Lung (tissue), 12 donors: Measurements from ENCODE around the gene UBQLN2. TPM values are rescaled to one million over a fixed set of nuclear protein-coding genes. Genes with fewer than 3 reads are reported as not detected.
"Not testable (repeated sequence)": the region's sequence is repeated elsewhere in the genome, so short reads cannot be mapped to it uniquely, and the experiment has no call there.

Source experiments
- ATAC-seq: fragments of 200-7000 bp; cut with Tn5 transposase; one replicate; pipeline ENCODE4 v1.9.1; 2020; ENCODE audit warnings: moderate number of reproducible peaks; ENCODE audit not compliant: insufficient read depth, low FRiP score
- DNase-seq, 3 donors: peaks; one replicate each; pipeline ENCODE4 v3.0.0-alpha.2; 2013 to 2017
- H3K27ac ChIP-seq, 2 donors: one replicate each; pipeline ENCODE4 v1.5.1; 2013; ENCODE audit warnings: mild to moderate bottlenecking in 2 of 2, moderate library complexity in 2 of 2, control low read depth in 1 of 2, inconsistent platforms in 1 of 2, low read depth in 1 of 2, low read length in 1 of 2
- H3K27me3 ChIP-seq, 3 donors: one replicate each; pipeline ENCODE4 v1.5.1; 2013; ENCODE audit warnings: low read length in 2 of 3; ENCODE audit not compliant: control insufficient read depth in 3 of 3, insufficient read depth in 3 of 3
- H3K36me3 ChIP-seq, 4 donors: one replicate each; pipeline ENCODE4 v1.5.1; 2013; ENCODE audit warnings: low read length in 4 of 4, mild to moderate bottlenecking in 1 of 4, moderate library complexity in 1 of 4; ENCODE audit not compliant: control insufficient read depth in 4 of 4, insufficient read depth in 4 of 4
- H3K4me1 ChIP-seq, 5 donors: one replicate each; pipeline ENCODE4 v1.5.1; 2013; ENCODE audit warnings: low read length in 5 of 5, mild to moderate bottlenecking in 2 of 5, moderate library complexity in 1 of 5; ENCODE audit not compliant: control insufficient read depth in 5 of 5, insufficient read depth in 5 of 5
- H3K4me3 ChIP-seq: one replicate; pipeline ENCODE4 v1.5.1; 2013; ENCODE audit warnings: mild to moderate bottlenecking, control low read depth, moderate library complexity
- H3K9ac ChIP-seq, 2 donors: one replicate each; pipeline ENCODE4 v1.5.1; 2013; ENCODE audit warnings: low read length in 2 of 2, control low read depth in 1 of 2; ENCODE audit not compliant: insufficient read depth in 1 of 2
- H3K9me3 ChIP-seq, 4 donors: one replicate each; pipeline ENCODE4 v1.5.1; 2013; ENCODE audit warnings: low read length in 3 of 4, mild to moderate bottlenecking in 1 of 4, moderate library complexity in 1 of 4; ENCODE audit not compliant: control insufficient read depth in 4 of 4, insufficient read depth in 3 of 4
- WGBS, 2 donors: extraction: QIAGEN DNeasy Blood & Tissue Kit; methylation state at CpG; one replicate each; pipeline ENCODE4 v1.1.7; 2013; 5-methylcytosine and 5-hydroxymethylcytosine counted together
- polyA plus RNA-seq, 2 donors: library from polyadenylated mRNA; stranded (reverse); fragments of 200-250 nt; gene quantifications; one replicate each; pipeline ENCODE4 v1.2.1, GENCODE V29; 2013
- total RNA-seq, 2 donors: library from RNA; depleted of rRNA in 1 of 2; stranded (reverse); fragments of >200 nt in 1 of 2; gene quantifications; one replicate each; pipeline ENCODE4 v1.2.1, GENCODE V29; 2014 to 2021
- TF ChIP-seq, protein P1 (sequence below): IDR thresholded peaks from 2 replicates; pipeline ENCODE4 v1.5.1; 2012; ENCODE audit warnings: mild to moderate bottlenecking; ENCODE audit errors: control extremely low read depth, extremely low read depth
- donor health status: control.
- donor health status: control.
- donor health status: Bipolar disorder and iron deficiency.
- donor health status: healthy.
- donor health status: DM: yes; HTN: yes; CAD: no.

UBQLN2 gene
- total and polyA plus RNA-seq, 4 donors, result 7.7 to 31.3 (median 22.4) TPM

DNA sequence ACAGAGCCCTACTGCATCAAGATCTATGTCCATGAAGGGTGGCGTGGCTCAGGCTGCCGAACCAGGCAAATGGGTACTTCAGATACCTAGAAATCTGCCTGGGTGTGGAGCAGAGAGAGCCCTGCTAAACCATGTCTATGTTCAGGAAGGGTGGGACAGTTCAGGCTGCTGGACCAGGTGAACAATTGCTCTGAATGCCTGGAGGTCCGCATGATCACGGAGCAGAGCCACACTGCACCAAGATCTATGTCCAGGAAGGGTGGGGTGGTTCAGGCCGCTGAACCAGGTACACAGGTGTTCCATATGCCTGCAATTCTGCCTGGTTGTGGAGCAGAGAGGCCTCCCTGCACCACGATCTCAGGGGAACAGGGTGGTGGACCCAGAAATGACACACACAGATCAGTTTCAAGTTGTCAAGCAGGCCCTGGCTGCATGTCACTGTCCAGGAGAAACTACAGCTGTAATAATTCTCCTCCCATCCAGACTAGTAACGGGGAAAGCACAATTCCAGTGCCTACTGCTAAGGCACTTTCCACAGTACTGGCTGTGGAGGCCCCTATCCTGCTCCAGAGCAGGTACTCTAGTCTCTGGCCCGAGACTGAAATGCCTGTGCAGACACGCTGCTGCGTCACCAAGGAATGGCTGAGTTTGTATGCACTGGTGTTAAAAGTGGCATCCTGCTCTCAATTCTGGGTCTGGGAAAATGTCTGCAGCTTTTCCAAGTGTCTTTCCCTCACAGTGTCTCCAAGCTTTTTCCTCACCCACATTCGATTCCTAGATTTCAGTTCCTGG lies 25.2 kb downstream of the UBQLN2 start:
- H3K4me3 ChIP-seq, result no peak overlapping the region
- no peak overlapping the region for H3K27ac ChIP-seq
- 84 to 94% methylated on average over 10 to 11 of the region's 11 CpGs for WGBS, 2 donors
- no peaks in the 10 kb centered on the region for H3K27me3 ChIP-seq
- no peak for ATAC-seq
- DNase-seq, result no peak
- peaks cover 0 to 1% (median 0%) of the 10 kb centered on the region in 4 donors for H3K36me3 ChIP-seq
- no peak overlapping the region for H3K9ac ChIP-seq
- TF ChIP-seq, protein P1, sequence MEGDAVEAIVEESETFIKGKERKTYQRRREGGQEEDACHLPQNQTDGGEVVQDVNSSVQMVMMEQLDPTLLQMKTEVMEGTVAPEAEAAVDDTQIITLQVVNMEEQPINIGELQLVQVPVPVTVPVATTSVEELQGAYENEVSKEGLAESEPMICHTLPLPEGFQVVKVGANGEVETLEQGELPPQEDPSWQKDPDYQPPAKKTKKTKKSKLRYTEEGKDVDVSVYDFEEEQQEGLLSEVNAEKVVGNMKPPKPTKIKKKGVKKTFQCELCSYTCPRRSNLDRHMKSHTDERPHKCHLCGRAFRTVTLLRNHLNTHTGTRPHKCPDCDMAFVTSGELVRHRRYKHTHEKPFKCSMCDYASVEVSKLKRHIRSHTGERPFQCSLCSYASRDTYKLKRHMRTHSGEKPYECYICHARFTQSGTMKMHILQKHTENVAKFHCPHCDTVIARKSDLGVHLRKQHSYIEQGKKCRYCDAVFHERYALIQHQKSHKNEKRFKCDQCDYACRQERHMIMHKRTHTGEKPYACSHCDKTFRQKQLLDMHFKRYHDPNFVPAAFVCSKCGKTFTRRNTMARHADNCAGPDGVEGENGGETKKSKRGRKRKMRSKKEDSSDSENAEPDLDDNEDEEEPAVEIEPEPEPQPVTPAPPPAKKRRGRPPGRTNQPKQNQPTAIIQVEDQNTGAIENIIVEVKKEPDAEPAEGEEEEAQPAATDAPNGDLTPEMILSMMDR, result no peak
- H3K9me3 ChIP-seq, result peaks cover 0 to 12% (median 1%) of the 10 kb centered on the region in 4 donors
- H3K4me1 ChIP-seq, result no peaks in the 10 kb centered on the region

- not testable (repeated sequence) for H3K27me3 ChIP-seq, H3K36me3 ChIP-seq, H3K4me1 ChIP-seq, H3K4me3 ChIP-seq, H3K27ac ChIP-seq, ATAC-seq, DNase-seq, H3K9ac ChIP-seq
- H3K9me3 ChIP-seq, result peaks cover 0 to 10% (median 3%) of the 10 kb centered on the region in 4 donors
- WGBS, 2 donors, result 92 to 100% methylated on average over 2 of the region's 2 CpGs
Observed at GRCh38 chrX:56591830-56592229, 28.4 kb downstream of the UBQLN2 start.

DNA sequence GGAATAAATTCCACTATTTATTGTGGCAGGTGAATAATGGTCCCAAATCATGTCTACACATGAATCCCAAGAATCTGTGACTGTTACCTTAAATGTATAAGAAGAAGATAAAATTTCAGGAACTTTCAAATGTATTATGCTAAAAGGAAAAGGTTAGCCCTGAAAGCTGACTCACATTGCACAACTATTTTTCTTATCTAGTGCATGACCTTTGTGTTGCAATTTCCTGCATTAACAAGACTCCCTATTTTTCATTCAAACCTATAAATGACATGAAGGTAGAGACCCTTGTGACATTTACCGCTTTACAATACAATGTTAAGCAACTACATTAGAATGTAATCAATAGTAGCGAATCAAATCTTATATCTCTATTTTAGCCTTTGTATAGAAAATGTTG lies 36.7 kb downstream of the UBQLN2 start:
- ATAC-seq (no peak), DNase-seq (no peak)
- Histone ChIP-seq H3K36me3 (peaks cover 0 to 3% (median under 1%) of the 10 kb centered on the region in 4 donors), H3K9ac (no peak overlapping the region), H3K27me3 (peaks cover 0 to 4% (median 0%) of the 10 kb centered on the region in 3 donors), H3K4me1 (no peaks in the 10 kb centered on the region), H3K9me3 (peaks cover 0 to 9% (median 0%) of the 10 kb centered on the region in 4 donors), H3K4me3 (no peak overlapping the region), H3K27ac (no peak overlapping the region)
- TF ChIP-seq, protein P1, result no peak
- 78 to 83% methylated on average over 2 of the region's 2 CpGs for WGBS, 2 donors

DNA sequence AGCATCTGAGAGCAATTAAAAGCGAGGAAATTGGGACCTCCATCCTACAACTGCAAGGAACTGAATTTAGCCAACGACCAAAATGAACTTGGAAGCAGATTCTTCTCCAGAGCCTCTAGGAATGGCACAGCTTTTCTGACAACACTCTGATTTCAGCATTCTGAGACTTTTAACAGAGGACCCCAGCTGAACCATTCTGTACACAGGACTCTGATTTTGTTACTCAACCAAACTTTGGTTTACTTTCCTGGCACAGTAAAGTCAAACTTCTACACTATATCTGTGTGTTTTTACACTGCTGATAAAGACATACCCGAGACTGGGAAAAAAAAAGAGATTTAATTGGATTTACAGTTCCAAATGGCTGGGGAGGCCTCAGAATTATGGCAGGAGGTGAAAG lies 37.6 kb downstream of the UBQLN2 start:
- WGBS, 2 donors, result 63 to 95% methylated on average over 3 of the region's 3 CpGs
- Histone ChIP-seq H3K9ac (no peak overlapping the region), H3K36me3 (peaks cover 0 to 3% (median under 1%) of the 10 kb centered on the region in 4 donors), H3K27ac (no peak overlapping the region), H3K4me3 (no peak overlapping the region), H3K27me3 (peaks cover 0 to 4% (median 0%) of the 10 kb centered on the region in 3 donors), H3K9me3 (peaks cover 0 to 11% (median 0%) of the 10 kb centered on the region in 4 donors), H3K4me1 (no peaks in the 10 kb centered on the region)
- TF ChIP-seq, protein P1, result no peak
- no peak for DNase-seq
- no peak for ATAC-seq
